Measurements from ENCODE around the gene DZIP1.
"Not testable (repeated sequence)": the region's sequence is repeated elsewhere in the genome, so short reads cannot be mapped to it uniquely, and the experiment has no call there.

The DZIP1 gene, protein sequence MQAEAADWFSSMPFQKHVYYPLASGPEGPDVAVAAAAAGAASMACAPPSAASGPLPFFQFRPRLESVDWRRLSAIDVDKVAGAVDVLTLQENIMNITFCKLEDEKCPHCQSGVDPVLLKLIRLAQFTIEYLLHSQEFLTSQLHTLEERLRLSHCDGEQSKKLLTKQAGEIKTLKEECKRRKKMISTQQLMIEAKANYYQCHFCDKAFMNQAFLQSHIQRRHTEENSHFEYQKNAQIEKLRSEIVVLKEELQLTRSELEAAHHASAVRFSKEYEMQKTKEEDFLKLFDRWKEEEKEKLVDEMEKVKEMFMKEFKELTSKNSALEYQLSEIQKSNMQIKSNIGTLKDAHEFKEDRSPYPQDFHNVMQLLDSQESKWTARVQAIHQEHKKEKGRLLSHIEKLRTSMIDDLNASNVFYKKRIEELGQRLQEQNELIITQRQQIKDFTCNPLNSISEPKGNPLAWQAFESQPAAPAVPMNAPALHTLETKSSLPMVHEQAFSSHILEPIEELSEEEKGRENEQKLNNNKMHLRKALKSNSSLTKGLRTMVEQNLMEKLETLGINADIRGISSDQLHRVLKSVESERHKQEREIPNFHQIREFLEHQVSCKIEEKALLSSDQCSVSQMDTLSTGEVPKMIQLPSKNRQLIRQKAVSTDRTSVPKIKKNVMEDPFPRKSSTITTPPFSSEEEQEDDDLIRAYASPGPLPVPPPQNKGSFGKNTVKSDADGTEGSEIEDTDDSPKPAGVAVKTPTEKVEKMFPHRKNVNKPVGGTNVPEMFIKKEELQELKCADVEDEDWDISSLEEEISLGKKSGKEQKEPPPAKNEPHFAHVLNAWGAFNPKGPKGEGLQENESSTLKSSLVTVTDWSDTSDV

GRCh38 chr13:95644601-95645052 lies at the start of gene DZIP1:
Gene DZIP1, minus strand, starts transcription at chr13:95644706. Its CDS starts 2,677 bp downstream, at chr13:95642029.
- DNase-seq = peak; percentile 40

DNA sequence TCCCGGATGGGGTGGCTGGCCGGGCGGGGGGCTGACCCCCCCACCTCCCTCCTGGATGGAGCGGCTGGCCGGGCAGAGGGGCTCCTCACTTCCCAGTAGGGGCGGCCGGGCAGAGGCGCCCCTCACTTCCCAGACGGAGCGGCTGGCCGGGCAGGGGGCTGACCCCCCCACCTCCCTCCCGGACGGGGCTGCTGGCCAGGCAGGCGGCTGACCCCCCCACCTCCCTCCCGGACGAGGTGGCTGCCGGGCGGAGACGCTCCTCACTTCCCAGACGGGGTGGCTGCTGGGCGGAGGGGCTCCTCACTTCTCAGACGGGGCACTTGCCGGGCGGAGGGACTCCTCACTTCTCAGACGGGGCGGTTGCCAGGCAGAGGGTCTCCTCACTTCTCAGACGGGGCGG lies 46.5 kb upstream of the DZIP1 start:
- DNase-seq = not testable (repeated sequence)

- DNase-seq = no peak
These were observed 45.0 kb upstream of the DZIP1 start for GRCh38 chr13:95689582-95689926.

GRCh38 chr13:95684960-95685359 lies 40.5 kb upstream of the DZIP1 start:
- not testable (repeated sequence) for DNase-seq

DNA sequence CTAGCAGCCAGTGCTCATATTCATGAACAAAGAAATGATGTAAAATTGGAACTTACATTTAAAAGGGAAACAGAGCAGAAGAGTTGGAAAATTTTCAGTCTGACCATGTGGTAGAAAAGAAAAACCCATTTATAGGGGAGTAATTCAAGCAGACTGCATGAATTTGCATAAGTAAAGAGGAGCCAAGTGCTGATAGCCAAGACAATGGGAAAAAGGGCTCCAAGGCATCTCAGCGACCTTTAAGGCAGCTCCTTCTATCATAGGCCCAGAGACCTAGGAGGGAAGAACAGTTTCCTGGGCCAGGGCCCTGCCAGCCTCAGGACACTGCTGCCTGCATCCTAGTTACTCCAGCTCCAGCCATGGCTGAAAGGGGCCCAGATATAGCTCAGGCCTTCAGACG lies 39.9 kb upstream of the DZIP1 start:
- DNase-seq = no peak

DNA sequence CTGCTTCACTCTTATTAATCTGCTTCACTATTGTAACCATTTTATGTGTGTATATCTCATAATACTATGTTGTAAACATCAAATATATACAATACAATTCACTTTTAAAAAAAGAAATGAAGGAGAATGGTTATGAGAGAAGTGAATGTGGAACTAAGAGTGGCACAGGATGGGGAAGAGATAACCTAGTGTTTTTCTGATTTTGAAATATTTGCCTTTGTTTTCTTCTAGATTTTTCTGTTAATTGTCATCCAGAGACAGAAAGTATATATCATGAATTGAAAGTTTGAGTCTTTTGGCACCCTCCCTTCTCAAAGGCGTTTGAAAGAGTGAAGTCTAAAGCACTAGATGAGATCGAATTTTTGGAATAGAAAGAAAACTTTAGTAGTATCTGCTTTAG lies 35.2 kb upstream of the DZIP1 start:
- DNase-seq = no peak

DNA sequence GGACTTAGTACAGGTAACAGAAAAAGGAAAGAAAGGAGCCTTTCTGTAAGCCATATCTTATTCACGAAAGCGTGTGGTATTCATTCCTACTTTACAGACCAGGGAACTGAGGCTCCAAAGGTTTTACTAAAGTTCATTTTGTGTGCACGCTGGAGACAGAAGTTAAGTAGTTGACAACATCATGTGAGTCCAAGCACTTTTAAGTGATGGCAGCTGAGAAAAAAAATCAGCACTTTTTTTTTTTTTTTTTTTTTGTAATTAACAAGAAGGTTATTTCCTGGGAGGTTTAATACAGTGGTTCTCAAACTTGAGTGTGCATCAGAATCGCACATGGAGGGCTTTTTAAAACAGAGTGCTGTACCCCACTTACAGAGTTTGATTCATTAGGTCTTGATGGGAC lies 34.5 kb upstream of the DZIP1 start:
- DNase-seq = no peak

GRCh38 chr13:95677564-95678266 lies 33.2 kb upstream of the DZIP1 start:
- no peak for DNase-seq

- DNase-seq = peak; percentile 86
These were observed 32.5 kb upstream of the DZIP1 start, which contains the start of gene DNAJC3 for GRCh38 chr13:95676762-95677563. Gene DNAJC3, plus strand, starts transcription at chr13:95677139. Its CDS starts 117 bp downstream, at chr13:95677256.

GRCh38 chr13:95676105-95676761 lies 31.7 kb upstream of the DZIP1 start:
- DNase-seq = no peak

DNA sequence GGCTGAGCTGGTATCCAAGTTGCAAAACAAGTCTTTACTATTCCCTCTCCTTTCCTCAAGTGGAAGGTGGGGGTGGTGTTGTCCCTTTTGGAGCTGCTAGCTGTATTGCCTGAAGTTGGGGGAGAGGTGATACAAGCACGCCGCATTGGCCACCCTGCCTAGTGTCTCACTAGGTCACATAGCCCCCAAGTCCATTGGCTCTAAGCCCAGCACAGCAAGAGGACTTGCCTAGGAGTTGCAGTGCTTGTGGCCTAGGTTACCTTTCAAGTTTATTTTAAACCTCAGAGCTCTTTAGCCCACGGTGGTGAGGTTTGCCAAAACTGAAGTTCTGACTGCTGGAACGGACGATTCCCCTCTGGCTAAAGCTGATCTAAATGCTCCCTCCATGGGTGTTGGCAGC lies 27.1 kb upstream of the DZIP1 start:
- no peak for DNase-seq

GRCh38 chr13:95667235-95667634 lies 22.7 kb upstream of the DZIP1 start:
- not testable (repeated sequence) for DNase-seq

GRCh38 chr13:95660981-95661581 lies 16.6 kb upstream of the DZIP1 start:
- DNase-seq = no peak

GRCh38 chr13:95659500-95659899 lies 15.0 kb upstream of the DZIP1 start:
- DNase-seq = no peak

DNA sequence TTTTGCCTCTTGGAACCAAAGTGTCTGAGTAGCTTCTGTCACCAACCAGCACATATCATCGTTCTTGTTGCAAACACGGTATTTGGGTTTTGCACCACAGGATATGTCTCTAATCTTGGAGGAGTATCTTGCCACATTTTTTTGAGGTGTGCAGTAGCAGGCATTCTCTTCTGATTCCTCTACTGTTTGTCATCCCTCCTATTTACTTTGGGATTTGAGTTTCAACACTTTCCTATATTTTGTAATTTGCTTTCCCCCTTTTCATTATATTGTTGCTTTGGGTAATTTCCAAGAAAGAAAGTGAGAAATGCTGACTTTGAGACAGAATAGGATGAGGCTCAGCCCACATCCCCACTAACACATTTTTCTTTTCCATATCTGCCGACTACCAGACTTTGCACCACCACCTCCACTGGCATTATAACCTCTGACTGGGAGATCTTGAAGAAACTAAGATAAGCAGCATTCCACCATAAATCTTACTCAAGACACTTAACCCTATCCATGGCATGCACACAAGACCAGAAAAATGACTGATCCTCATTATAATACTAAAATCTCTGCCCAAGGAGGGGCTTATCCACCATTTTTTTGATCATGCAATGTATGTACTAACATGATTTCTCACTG lies 12.0 kb upstream of the DZIP1 start:
- no peak for DNase-seq

DNA sequence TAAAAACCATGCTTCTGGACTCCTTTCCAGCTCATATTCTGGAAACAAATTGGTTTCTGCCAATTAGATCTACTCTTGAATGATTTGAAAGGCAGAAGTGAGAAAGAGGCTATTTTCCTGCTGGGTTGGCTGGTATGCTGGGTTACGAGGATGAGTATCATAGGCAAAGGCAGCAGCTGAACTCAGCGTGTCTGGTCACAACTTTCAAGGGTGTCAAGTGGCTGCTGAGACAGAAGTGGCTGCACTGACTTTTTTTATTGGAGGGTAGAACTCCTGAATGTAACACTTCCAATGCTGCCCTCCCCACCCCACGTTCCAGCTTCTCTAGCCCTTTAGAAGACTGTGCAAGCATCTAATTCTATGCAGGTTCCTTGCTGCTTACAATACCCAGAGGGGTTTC lies 8.3 kb upstream of the DZIP1 start:
- DNase-seq = no peak

DNA sequence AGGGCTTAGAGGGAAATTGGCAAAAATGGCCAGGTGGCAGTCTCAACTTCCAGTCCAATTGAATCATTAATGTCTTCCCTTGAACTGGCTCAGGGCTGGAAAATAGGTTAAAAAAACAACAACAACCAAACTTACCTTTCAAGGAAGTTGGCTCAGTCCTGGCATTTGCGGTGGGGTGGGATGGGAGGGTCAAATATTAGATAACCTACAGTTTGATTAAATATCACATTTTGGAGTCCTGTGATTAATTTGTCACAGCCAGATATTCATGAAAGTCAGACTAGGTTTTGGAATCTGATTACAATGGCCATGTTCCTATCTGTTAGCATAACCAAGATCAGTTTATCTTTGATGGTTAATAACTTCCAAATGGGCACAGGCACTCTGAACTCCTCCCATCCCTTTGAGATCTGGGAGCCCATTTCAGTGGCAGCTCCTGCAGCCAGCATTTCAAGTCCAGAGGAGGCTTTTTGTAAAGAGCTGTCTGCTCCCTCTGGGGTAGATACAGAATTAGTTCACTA lies 7.8 kb upstream of the DZIP1 start:
- DNase-seq = no peak

DNA sequence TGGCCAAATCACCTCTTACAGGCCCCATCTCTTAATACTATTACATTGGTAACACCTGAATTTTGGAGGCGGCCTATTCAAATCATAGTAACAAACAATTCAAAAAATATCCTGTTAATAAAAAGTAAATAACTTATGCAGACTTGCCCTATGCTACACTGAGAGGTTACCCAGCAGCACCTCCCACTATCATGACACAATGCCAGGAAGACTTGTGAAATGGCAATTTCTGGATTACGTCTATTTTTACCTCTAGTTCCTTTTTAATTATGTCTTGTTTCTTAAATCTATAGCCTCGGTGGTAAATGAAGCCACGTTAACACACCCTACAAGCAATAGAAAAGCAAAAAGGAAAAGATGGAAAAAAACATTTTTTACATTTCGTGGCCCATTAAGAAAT lies 6.2 kb upstream of the DZIP1 start:
- DNase-seq = no peak

- DNase-seq = no peak
These were observed 2.8 kb upstream of the DZIP1 start for GRCh38 chr13:95647321-95647720.

GRCh38 chr13:95643936-95644598 lies 439 bp downstream of the DZIP1 start:
- DNase-seq = peak; percentile 23
